Astrocyte (in vitro differentiated cells and primary cell): ENCODE measurements around the gene ZFR. TPM values are rescaled to one million over a fixed set of nuclear protein-coding genes. Genes with fewer than 3 reads are reported as not detected.
"Not testable (repeated sequence)": the region's sequence is repeated elsewhere in the genome, so short reads cannot be mapped to it uniquely, and the experiment has no call there.

Source experiments
- DNase-seq: peaks from one replicate; pipeline ENCODE4 v3.0.0-alpha.2; 2010; ENCODE audit warnings: low read depth
- FAIRE-seq: peaks from 2 replicates; lab custom pipeline; 2011; peaks lifted over from hg19 to GRCh38; lab: Jason Lieb, UNC
- H2AFZ ChIP-seq: 2 replicates; pipeline ENCODE4 v1.6.0; 2012; ENCODE audit warnings: low read depth, low read length, inconsistent platforms
- H3K27ac ChIP-seq: 2 replicates; pipeline ENCODE4 v1.5.1; 2011; ENCODE audit warnings: low read depth, low read length, inconsistent platforms
- H3K27me3 ChIP-seq: 2 replicates; pipeline ENCODE4 v1.6.0; 2011; ENCODE audit warnings: low read length, inconsistent platforms; ENCODE audit not compliant: insufficient read depth
- H3K36me3 ChIP-seq: 2 replicates; pipeline ENCODE4 v1.5.1; 2011; ENCODE audit warnings: low read length, inconsistent platforms; ENCODE audit not compliant: insufficient read depth
- H3K4me1 ChIP-seq: 2 replicates; pipeline ENCODE4 v1.5.1; 2011; ENCODE audit warnings: low read length, inconsistent platforms; ENCODE audit not compliant: insufficient read depth
- H3K4me2 ChIP-seq: 2 replicates; pipeline ENCODE4 v1.6.0; 2012; ENCODE audit warnings: low read length, inconsistent platforms
- H3K4me3 ChIP-seq: 2 replicates; pipeline ENCODE4 v1.5.1; 2011; ENCODE audit warnings: low read depth, mild to moderate bottlenecking, low read length, inconsistent platforms; ENCODE audit not compliant: insufficient read depth
- H3K79me2 ChIP-seq: 2 replicates; pipeline ENCODE4 v1.6.0; 2012; ENCODE audit warnings: mild to moderate bottlenecking, low read length, inconsistent platforms; ENCODE audit not compliant: insufficient read depth
- H3K9ac ChIP-seq: 2 replicates; pipeline ENCODE4 v1.6.0; 2012; ENCODE audit warnings: mild to moderate bottlenecking, low read length, inconsistent platforms
- H3K9me3 ChIP-seq: 2 replicates; pipeline ENCODE4 v1.5.1; 2012; ENCODE audit warnings: low read depth, mild to moderate bottlenecking, low read length, inconsistent platforms; ENCODE audit not compliant: insufficient read depth
- H4K20me1 ChIP-seq: 2 replicates; pipeline ENCODE4 v1.6.0; 2012; ENCODE audit warnings: low read length, inconsistent platforms; ENCODE audit not compliant: insufficient read depth
- H3K27ac Mint-ChIP-seq: one replicate; pipeline ENCODE4 v1.8.0; 2021; ENCODE audit warnings: mild to moderate bottlenecking, mixed read lengths; ENCODE audit not compliant: unreplicated experiment
- H3K27me3 Mint-ChIP-seq: one replicate; pipeline ENCODE4 v1.8.0; 2021; ENCODE audit warnings: low read depth, mixed read lengths; ENCODE audit not compliant: unreplicated experiment
- H3K36me3 Mint-ChIP-seq: one replicate; pipeline ENCODE4 v1.8.0; 2021; ENCODE audit warnings: low read depth, mixed read lengths; ENCODE audit not compliant: unreplicated experiment
- H3K4me1 Mint-ChIP-seq: one replicate; pipeline ENCODE4 v1.8.0; 2021; ENCODE audit warnings: low read depth, mixed read lengths; ENCODE audit not compliant: unreplicated experiment
- H3K4me3 Mint-ChIP-seq: one replicate; pipeline ENCODE4 v1.8.0; 2021; ENCODE audit warnings: mild to moderate bottlenecking, moderate library complexity, mixed read lengths; ENCODE audit not compliant: unreplicated experiment
- H3K9me3 Mint-ChIP-seq: one replicate; pipeline ENCODE4 v1.8.0; 2021; ENCODE audit warnings: mild to moderate bottlenecking, mixed read lengths; ENCODE audit not compliant: unreplicated experiment
- EZH2 ChIP-seq: IDR thresholded peaks from 2 replicates; pipeline ENCODE4 v1.6.1; 2012; ENCODE audit warnings: mild to moderate bottlenecking, low read length, inconsistent platforms; ENCODE audit not compliant: insufficient read depth
- total RNA-seq: library from RNA; stranded (reverse); gene quantifications from 2 replicates; pipeline ENCODE4 v1.2.1, GENCODE V29; 2021
- TF ChIP-seq, protein P1 (sequence below): IDR thresholded peaks from 2 replicates; pipeline ENCODE4 v1.5.1; 2011; ENCODE audit warnings: low read depth, mild to moderate bottlenecking, inconsistent platforms, low read length, moderate library complexity; ENCODE audit not compliant: insufficient read depth

ZFR gene
- total RNA-seq, 1 donor from 2014 or later: 68.4 TPM

DNA sequence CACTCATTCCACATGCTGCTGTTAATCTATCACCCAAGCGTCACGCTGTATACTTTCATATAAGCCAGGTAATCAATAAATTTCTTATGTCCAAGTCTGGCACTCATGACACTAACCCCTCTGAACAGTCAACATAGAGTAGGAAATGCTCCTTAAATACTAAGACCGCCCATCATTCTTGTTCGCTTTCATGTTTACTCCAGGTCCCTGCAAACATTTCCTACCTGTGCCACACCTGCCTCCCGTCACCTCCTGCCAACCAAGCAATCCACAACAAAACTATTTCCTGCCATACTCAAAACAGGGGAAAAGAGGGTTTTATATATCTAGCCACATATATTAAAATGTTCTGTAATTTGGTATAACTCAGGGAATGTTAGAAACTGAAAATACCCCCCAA lies 39.0 kb downstream of the ZFR start:
- no peaks in the 10 kb centered on the region for H3K9me3 Mint-ChIP-seq
- no peak for TF ChIP-seq EZH2
- TF ChIP-seq, protein P1, sequence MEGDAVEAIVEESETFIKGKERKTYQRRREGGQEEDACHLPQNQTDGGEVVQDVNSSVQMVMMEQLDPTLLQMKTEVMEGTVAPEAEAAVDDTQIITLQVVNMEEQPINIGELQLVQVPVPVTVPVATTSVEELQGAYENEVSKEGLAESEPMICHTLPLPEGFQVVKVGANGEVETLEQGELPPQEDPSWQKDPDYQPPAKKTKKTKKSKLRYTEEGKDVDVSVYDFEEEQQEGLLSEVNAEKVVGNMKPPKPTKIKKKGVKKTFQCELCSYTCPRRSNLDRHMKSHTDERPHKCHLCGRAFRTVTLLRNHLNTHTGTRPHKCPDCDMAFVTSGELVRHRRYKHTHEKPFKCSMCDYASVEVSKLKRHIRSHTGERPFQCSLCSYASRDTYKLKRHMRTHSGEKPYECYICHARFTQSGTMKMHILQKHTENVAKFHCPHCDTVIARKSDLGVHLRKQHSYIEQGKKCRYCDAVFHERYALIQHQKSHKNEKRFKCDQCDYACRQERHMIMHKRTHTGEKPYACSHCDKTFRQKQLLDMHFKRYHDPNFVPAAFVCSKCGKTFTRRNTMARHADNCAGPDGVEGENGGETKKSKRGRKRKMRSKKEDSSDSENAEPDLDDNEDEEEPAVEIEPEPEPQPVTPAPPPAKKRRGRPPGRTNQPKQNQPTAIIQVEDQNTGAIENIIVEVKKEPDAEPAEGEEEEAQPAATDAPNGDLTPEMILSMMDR: no peak
- Histone ChIP-seq H3K27me3 (no peaks in the 10 kb centered on the region), H3K4me1 (no peaks in the 10 kb centered on the region), H3K4me2 (no peak overlapping the region), H3K27ac (no peak overlapping the region), H4K20me1 (peaks cover 27% of the 10 kb centered on the region), H3K79me2 (peaks cover 27% of the 10 kb centered on the region), H3K9ac (no peak overlapping the region), H3K36me3 (peaks cover 67% of the 10 kb centered on the region), H2AFZ (no peak overlapping the region), H3K9me3 (no peaks in the 10 kb centered on the region), H3K4me3 (no peak overlapping the region)
- no peak overlapping the region for H3K4me3 Mint-ChIP-seq
- peaks cover 1% of the 10 kb centered on the region for H3K36me3 Mint-ChIP-seq
- DNase-seq (no peak), FAIRE-seq (no peak)
- no peak overlapping the region for H3K27ac Mint-ChIP-seq
- H3K27me3 Mint-ChIP-seq: no peaks in the 10 kb centered on the region
- H3K4me1 Mint-ChIP-seq: no peaks in the 10 kb centered on the region

DNA sequence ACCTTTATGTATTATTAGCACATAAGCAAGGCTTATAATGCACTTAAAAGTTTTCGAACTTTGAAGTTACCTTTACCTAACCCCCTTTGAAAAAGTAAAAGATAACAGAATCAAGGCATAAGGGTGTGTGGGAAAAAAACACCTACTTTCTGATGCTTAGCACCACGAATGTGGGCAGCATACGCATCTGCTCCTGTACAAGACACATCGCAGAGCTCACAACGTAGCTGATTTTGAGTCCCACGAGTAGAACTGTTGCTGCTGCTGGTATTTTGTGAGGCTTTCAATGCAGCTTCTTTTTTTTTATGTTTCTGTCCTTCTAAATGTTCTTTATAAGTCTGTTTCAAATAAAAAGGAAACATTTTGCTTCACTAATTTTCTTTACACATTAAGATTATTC lies 40.8 kb downstream of the ZFR start:
- no peaks in the 10 kb centered on the region for H3K4me1 ChIP-seq
- no peak for DNase-seq
- H3K27me3 Mint-ChIP-seq: no peaks in the 10 kb centered on the region
- H3K79me2 ChIP-seq: peaks cover 20% of the 10 kb centered on the region
- no peaks in the 10 kb centered on the region for H3K27me3 ChIP-seq
- H3K9me3 Mint-ChIP-seq: no peaks in the 10 kb centered on the region
- H3K4me3 Mint-ChIP-seq: no peak overlapping the region
- H3K4me3 ChIP-seq: no peak overlapping the region
- FAIRE-seq: no peak
- TF ChIP-seq, protein P1: no peak
- no peak for TF ChIP-seq EZH2
- H3K27ac ChIP-seq: no peak overlapping the region
- H2AFZ ChIP-seq: no peak overlapping the region
- H3K9ac ChIP-seq: no peak overlapping the region
- H3K9me3 ChIP-seq: no peaks in the 10 kb centered on the region
- H4K20me1 ChIP-seq: peaks cover 33% of the 10 kb centered on the region
- peaks cover 80% of the 10 kb centered on the region for H3K36me3 ChIP-seq
- no peaks in the 10 kb centered on the region for H3K4me1 Mint-ChIP-seq
- no peak overlapping the region for H3K4me2 ChIP-seq
- no peak overlapping the region for H3K27ac Mint-ChIP-seq
- peaks cover 7% of the 10 kb centered on the region for H3K36me3 Mint-ChIP-seq

DNA sequence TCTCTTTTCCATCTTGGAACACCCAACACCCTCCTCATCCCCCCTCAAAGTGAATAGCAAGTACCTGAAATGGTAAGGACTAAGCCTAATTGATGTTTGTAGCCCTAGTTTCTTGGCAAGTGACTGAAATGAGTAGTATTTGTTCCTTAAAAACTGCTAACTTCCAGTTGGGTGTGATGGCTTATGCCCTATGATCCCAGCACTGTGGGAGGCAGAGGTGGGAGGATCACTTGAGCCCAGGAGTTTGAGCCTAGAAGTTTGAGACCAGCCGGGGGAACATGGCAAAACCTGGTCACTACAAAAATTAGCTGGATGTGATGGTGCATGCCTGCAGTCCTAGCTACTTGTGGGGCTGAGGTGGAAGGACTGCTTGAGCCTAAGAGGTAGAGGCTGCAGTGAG lies 44.1 kb downstream of the ZFR start:
- TF ChIP-seq, protein P1: no peak
- no peak for TF ChIP-seq EZH2
- Mint-ChIP-seq H3K27me3 (no peaks in the 10 kb centered on the region), H3K36me3 (peaks cover 13% of the 10 kb centered on the region), H3K9me3 (no peaks in the 10 kb centered on the region), H3K27ac (no peak overlapping the region), H3K4me3 (no peak overlapping the region), H3K4me1 (no peaks in the 10 kb centered on the region)
- DNase-seq (no peak), FAIRE-seq (no peak)
- H4K20me1 ChIP-seq: peaks cover 26% of the 10 kb centered on the region
- H3K9ac ChIP-seq: no peak overlapping the region
- no peak overlapping the region for H3K27ac ChIP-seq
- H3K79me2 ChIP-seq: peaks cover 4% of the 10 kb centered on the region
- H3K4me3 ChIP-seq: no peak overlapping the region
- H3K4me2 ChIP-seq: no peak overlapping the region
- H3K27me3 ChIP-seq: no peaks in the 10 kb centered on the region
- no peak overlapping the region for H2AFZ ChIP-seq
- peaks cover 76% of the 10 kb centered on the region for H3K36me3 ChIP-seq
- no peaks in the 10 kb centered on the region for H3K4me1 ChIP-seq
- H3K9me3 ChIP-seq: no peaks in the 10 kb centered on the region

DNA sequence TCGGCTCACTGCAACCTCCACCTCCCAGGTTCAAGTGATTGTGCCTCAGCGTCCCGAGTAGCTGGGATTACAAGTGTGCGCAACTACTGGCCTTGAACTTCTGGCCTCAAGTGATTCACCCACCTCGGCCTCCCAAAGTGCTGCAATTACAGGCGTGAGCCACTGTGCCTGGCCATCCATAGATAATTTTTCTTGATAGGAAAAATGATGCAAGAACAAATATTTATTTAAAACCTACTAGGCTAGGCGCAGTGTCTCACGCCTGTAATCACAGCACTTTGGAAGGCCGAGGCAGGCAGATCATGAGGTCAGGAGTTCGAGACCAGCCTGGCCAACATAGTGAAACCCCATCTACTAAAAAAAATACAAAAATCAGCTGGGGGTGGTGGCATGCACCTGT lies 45.8 kb downstream of the ZFR start:
- H3K4me3 Mint-ChIP-seq, H3K27me3 ChIP-seq, H2AFZ ChIP-seq, H3K4me3 ChIP-seq, H3K9me3 ChIP-seq, H3K4me1 Mint-ChIP-seq, H3K27ac ChIP-seq, H3K79me2 ChIP-seq, H3K9ac ChIP-seq, H3K9me3 Mint-ChIP-seq, H3K27me3 Mint-ChIP-seq, H3K4me1 ChIP-seq, FAIRE-seq, H3K4me2 ChIP-seq, H3K27ac Mint-ChIP-seq: not testable (repeated sequence)
- peaks cover 80% of the 10 kb centered on the region for H3K36me3 ChIP-seq
- peaks cover 18% of the 10 kb centered on the region for H4K20me1 ChIP-seq
- peak; percentile 20 for DNase-seq
- H3K36me3 Mint-ChIP-seq: peaks cover 13% of the 10 kb centered on the region
